ENCODE data around the gene PSD4. TPM values are rescaled to one million over a fixed set of nuclear protein-coding genes. Genes with fewer than 3 reads are reported as not detected.
A peak's percentile ranks its signal among the peaks of the same experiment; 100 is the strongest.

The PSD4 gene
- total RNA-seq, 1 donor from 2014 or later: 27.1 TPM

GRCh38 chr2:113156278-113157117 is 17.3 kb upstream of the PSD4 start:
- Mint-ChIP-seq H3K4me3 (ENCODE audit: low read depth) (peak overlapping the region; percentile 68), H3K27me3 (no peaks in the 10 kb centered on the region), H3K27ac (peak overlapping the region; percentile 96), H3K4me1 (ENCODE audit: low read depth) (peaks cover 34% of the 10 kb centered on the region), H3K9me3 (ENCODE audit: low read depth) (peaks cover 6% of the 10 kb centered on the region), H3K36me3 (ENCODE audit: insufficient read depth) (no peaks in the 10 kb centered on the region)
- peak; percentile 25 for DNase-seq (ENCODE audit: low spot score, unreplicated experiment)
- TF ChIP-seq CTCF (IDR thresholded peaks at IDR 0.05; ENCODE audit: unreplicated experiment): no peak

GRCh38 chr2:113157118-113157896 is 16.5 kb upstream of the PSD4 start:
- Mint-ChIP-seq H3K27ac (peak overlapping the region; percentile 96), H3K36me3 (ENCODE audit: insufficient read depth) (no peaks in the 10 kb centered on the region), H3K4me1 (ENCODE audit: low read depth) (peaks cover 34% of the 10 kb centered on the region), H3K4me3 (ENCODE audit: low read depth) (peak overlapping the region; percentile 81), H3K27me3 (no peaks in the 10 kb centered on the region), H3K9me3 (ENCODE audit: low read depth) (peaks cover 6% of the 10 kb centered on the region)
- DNase-seq (ENCODE audit: low spot score, unreplicated experiment): peak; percentile 69
- TF ChIP-seq CTCF (IDR thresholded peaks at IDR 0.05; ENCODE audit: unreplicated experiment): peak; percentile 14

GRCh38 chr2:113157897-113158753 is 15.6 kb upstream of the PSD4 start:
- H3K9me3 Mint-ChIP-seq (ENCODE audit: low read depth): peaks cover 6% of the 10 kb centered on the region
- TF ChIP-seq CTCF (IDR thresholded peaks at IDR 0.05; ENCODE audit: unreplicated experiment): no peak
- no peak for DNase-seq (ENCODE audit: low spot score, unreplicated experiment)
- no peaks in the 10 kb centered on the region for H3K36me3 Mint-ChIP-seq (ENCODE audit: insufficient read depth)
- peaks cover 34% of the 10 kb centered on the region for H3K4me1 Mint-ChIP-seq (ENCODE audit: low read depth)
- H3K4me3 Mint-ChIP-seq (ENCODE audit: low read depth): peak overlapping the region; percentile 81
- no peaks in the 10 kb centered on the region for H3K27me3 Mint-ChIP-seq
- H3K27ac Mint-ChIP-seq: peak overlapping the region; percentile 91

GRCh38 chr2:113158884-113159553 is 14.8 kb upstream of the PSD4 start:
- Mint-ChIP-seq H3K9me3 (ENCODE audit: low read depth) (peaks cover 6% of the 10 kb centered on the region), H3K4me1 (ENCODE audit: low read depth) (peaks cover 35% of the 10 kb centered on the region), H3K27ac (no peak overlapping the region), H3K36me3 (ENCODE audit: insufficient read depth) (no peaks in the 10 kb centered on the region), H3K4me3 (ENCODE audit: low read depth) (peak overlapping the region; percentile 81), H3K27me3 (no peaks in the 10 kb centered on the region)
- no peak for DNase-seq (ENCODE audit: low spot score, unreplicated experiment)
- no peak for TF ChIP-seq CTCF (IDR thresholded peaks at IDR 0.05; ENCODE audit: unreplicated experiment)
